RWPE2 (cell line): Measurements from ENCODE around the gene MAP4K4.

Source experiments
- ATAC-seq: fragments of 200-7000 bp; cut with Tn5 transposase; 3 replicates; pipeline ENCODE4 v1.9.1; 2021; ENCODE audit warnings: low read depth
- DNase-seq: peaks from one replicate; pipeline ENCODE4 v3.0.0-alpha.2; 2020; ENCODE audit warnings: low spot score
- H3K27ac ChIP-seq: fragments of 450-650 bp; 2 replicates; pipeline ENCODE4 v1.5.1; 2017; ENCODE audit warnings: mild to moderate bottlenecking; ENCODE audit not compliant: poor library complexity, severe bottlenecking
- H3K27me3 ChIP-seq: fragments of 250-450 bp; sonication (Bioruptor Pico); 2 replicates; pipeline ENCODE4 v1.5.1; 2021; ENCODE audit warnings: mild to moderate bottlenecking, moderate library complexity; ENCODE audit not compliant: insufficient read depth, poor library complexity, severe bottlenecking
- H3K36me3 ChIP-seq: fragments of 250-450 bp; sonication (Bioruptor Pico); 2 replicates; pipeline ENCODE4 v1.5.1; 2020; ENCODE audit warnings: low read depth, mild to moderate bottlenecking, moderate library complexity
- H3K4me1 ChIP-seq: fragments of 250-450 bp; sonication (Bioruptor Pico); 2 replicates; pipeline ENCODE4 v1.5.1; 2021; ENCODE audit warnings: mild to moderate bottlenecking, moderate library complexity; ENCODE audit not compliant: insufficient read depth, poor library complexity, severe bottlenecking
- H3K4me3 ChIP-seq: fragments of 250-450 bp; sonication (Bioruptor Pico); 2 replicates; pipeline ENCODE4 v1.5.1; 2021; ENCODE audit warnings: mild to moderate bottlenecking, moderate library complexity; ENCODE audit not compliant: severe bottlenecking
- H3K9me3 ChIP-seq: fragments of 250-450 bp; sonication (Bioruptor Pico); 2 replicates; pipeline ENCODE4 v1.5.1; 2021; ENCODE audit warnings: mild to moderate bottlenecking, moderate library complexity; ENCODE audit not compliant: severe bottlenecking
- CTCF ChIP-seq: fragments of 450-650 bp; IDR thresholded peaks from one replicate; pipeline ENCODE4 v1.5.1; 2017; ENCODE audit warnings: mild to moderate bottlenecking, moderate library complexity; ENCODE audit not compliant: poor library complexity, severe bottlenecking

The MAP4K4 gene

GRCh38 chr2:101832114-101832513 is 134.6 kb downstream of the MAP4K4 start:
- no peak overlapping the region for H3K4me3 ChIP-seq
- no peaks in the 10 kb centered on the region for H3K9me3 ChIP-seq
- peaks cover 82% of the 10 kb centered on the region for H3K36me3 ChIP-seq
- peak; percentile 24 for TF ChIP-seq CTCF
- DNase-seq (no peak), ATAC-seq (no peak)
- peak overlapping the region; percentile 23 for H3K27ac ChIP-seq
- peaks cover 16% of the 10 kb centered on the region for H3K4me1 ChIP-seq
- no peaks in the 10 kb centered on the region for H3K27me3 ChIP-seq

- DNase-seq = no peak
- ATAC-seq = no peak
- H3K36me3 ChIP-seq = peaks cover 87% of the 10 kb centered on the region
These were observed 136.5 kb downstream of the MAP4K4 start for GRCh38 chr2:101833890-101834523.

DNA sequence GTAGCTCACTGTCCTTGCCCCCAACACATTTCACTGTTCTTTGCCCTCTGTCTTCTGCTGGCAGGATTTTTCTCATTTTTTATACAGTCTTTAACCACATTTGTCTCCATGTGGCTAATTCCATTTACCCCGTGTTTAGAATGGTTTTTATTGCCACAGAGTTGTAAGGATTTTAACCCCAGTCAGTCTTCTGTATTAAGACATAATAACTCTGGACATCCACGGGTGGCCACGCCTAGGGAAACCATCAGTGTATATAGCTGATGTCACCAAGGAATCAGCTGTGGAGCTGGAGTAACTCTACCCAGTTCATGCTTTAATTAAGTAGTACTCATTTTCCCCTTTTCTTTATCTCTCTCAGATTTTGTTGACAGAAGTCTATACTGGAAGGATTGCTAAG is 139.8 kb downstream of the MAP4K4 start:
- ATAC-seq (no peak), DNase-seq (no peak)
- Histone ChIP-seq H3K9me3 (no peaks in the 10 kb centered on the region), H3K4me3 (no peak overlapping the region), H3K4me1 (peaks cover 2% of the 10 kb centered on the region), H3K27ac (no peak overlapping the region), H3K27me3 (no peaks in the 10 kb centered on the region), H3K36me3 (peaks cover 85% of the 10 kb centered on the region)
- no peak for TF ChIP-seq CTCF

More at GRCh38 chr2:101833890-101834523, 136.5 kb downstream of the MAP4K4 start:
- no peaks in the 10 kb centered on the region for H3K27me3 ChIP-seq
- no peaks in the 10 kb centered on the region for H3K9me3 ChIP-seq
- H3K27ac ChIP-seq = no peak overlapping the region
- no peak overlapping the region for H3K4me3 ChIP-seq
- H3K4me1 ChIP-seq = peaks cover 3% of the 10 kb centered on the region
- no peak for TF ChIP-seq CTCF

DNA sequence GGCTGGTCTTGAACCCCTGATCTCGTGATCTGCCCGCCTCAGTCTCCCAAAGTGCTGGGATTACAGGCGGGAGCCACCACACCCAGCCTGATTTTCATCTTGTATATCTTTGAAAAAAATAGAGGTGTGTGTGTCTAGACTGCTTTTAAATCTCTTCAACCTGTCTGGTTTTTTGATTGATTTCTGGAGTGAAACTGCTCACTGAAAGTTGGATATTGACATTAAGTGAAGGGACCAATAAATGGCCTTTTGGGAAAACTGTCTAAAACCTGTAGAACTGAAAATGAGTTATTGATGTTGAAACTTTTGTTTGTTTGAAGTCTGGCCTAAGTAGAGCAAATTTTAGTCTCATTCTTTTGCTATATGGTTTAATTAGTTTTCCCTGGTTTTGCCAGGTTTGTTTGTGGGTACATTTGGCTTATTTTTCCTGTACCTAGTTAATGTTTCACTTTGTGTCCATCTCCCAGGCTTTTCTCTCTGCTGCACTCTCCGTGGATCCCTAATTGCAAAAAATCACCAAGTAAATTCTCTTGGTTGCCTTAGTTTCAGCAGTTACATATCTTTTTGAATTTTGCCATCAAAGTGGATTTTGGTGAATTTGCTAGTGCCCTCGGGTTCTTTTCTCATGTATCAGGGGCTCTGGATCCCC is 144.3 kb downstream of the MAP4K4 start:
- no peak overlapping the region for H3K4me3 ChIP-seq
- no peaks in the 10 kb centered on the region for H3K27me3 ChIP-seq
- no peak for ATAC-seq
- H3K27ac ChIP-seq = peak overlapping the region; percentile 9
- TF ChIP-seq CTCF = no peak
- DNase-seq = no peak
- H3K4me1 ChIP-seq = peaks cover 10% of the 10 kb centered on the region
- peaks cover 94% of the 10 kb centered on the region for H3K36me3 ChIP-seq
- H3K9me3 ChIP-seq = no peaks in the 10 kb centered on the region

GRCh38 chr2:101842471-101842870 is 145.0 kb downstream of the MAP4K4 start:
- Histone ChIP-seq H3K4me3 (no peak overlapping the region), H3K27me3 (no peaks in the 10 kb centered on the region), H3K27ac (peak overlapping the region; percentile 9), H3K36me3 (peaks cover 96% of the 10 kb centered on the region), H3K9me3 (no peaks in the 10 kb centered on the region), H3K4me1 (peaks cover 10% of the 10 kb centered on the region)
- no peak for DNase-seq
- ATAC-seq = 0 out of 3 replicates have a peak, but pooled peaks have one; percentile 21
- TF ChIP-seq CTCF = no peak
